Measurements from ENCODE around the gene LMTK3.

Gene LMTK3

DNA sequence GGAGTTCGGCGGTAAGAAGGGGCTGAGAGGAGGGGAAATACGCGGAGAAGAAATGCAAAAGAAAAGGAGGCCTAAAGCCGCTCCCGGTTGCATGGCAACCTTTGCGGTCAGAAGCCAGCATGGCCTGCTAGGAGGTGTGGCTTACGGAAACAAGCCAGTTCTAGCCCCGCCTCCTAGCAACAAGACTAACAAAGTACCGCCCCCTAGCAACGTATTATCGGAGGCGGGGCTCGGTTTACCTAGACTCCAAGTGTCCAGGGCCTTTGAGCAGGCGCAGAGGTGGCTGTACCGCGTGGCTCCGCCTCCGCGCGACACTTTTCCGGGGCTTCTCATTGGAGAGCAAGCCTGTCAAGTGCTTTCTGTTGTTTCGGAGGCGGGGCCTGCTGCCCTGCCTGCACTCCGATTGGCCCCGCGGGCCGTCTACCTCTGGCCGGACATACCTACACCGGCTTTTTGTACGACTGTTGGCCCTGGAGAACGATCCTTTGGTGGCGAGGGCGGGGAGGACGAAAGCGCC, 42.8 kb downstream of the LMTK3 start:
- H3K4me3 ChIP-seq (replicated peaks; ENCODE audit: low read depth, low read length), result peak overlapping the region; percentile 82
- peak; percentile 100 for DNase-seq (ENCODE audit: extremely low read depth, insufficient read length)
- no peaks in the 10 kb centered on the region for H3K27me3 ChIP-seq (replicated peaks; ENCODE audit: control insufficient read depth, insufficient read depth, low read length)
- TF ChIP-seq, protein P1, sequence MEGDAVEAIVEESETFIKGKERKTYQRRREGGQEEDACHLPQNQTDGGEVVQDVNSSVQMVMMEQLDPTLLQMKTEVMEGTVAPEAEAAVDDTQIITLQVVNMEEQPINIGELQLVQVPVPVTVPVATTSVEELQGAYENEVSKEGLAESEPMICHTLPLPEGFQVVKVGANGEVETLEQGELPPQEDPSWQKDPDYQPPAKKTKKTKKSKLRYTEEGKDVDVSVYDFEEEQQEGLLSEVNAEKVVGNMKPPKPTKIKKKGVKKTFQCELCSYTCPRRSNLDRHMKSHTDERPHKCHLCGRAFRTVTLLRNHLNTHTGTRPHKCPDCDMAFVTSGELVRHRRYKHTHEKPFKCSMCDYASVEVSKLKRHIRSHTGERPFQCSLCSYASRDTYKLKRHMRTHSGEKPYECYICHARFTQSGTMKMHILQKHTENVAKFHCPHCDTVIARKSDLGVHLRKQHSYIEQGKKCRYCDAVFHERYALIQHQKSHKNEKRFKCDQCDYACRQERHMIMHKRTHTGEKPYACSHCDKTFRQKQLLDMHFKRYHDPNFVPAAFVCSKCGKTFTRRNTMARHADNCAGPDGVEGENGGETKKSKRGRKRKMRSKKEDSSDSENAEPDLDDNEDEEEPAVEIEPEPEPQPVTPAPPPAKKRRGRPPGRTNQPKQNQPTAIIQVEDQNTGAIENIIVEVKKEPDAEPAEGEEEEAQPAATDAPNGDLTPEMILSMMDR (IDR thresholded peaks at IDR 0.05; ENCODE audit: insufficient read depth, low read length, poor library complexity, severe bottlenecking), result no peak
- H3K36me3 ChIP-seq (ENCODE audit: control insufficient read depth, insufficient read depth, low read length), result peaks cover 15% of the 10 kb centered on the region

DNA sequence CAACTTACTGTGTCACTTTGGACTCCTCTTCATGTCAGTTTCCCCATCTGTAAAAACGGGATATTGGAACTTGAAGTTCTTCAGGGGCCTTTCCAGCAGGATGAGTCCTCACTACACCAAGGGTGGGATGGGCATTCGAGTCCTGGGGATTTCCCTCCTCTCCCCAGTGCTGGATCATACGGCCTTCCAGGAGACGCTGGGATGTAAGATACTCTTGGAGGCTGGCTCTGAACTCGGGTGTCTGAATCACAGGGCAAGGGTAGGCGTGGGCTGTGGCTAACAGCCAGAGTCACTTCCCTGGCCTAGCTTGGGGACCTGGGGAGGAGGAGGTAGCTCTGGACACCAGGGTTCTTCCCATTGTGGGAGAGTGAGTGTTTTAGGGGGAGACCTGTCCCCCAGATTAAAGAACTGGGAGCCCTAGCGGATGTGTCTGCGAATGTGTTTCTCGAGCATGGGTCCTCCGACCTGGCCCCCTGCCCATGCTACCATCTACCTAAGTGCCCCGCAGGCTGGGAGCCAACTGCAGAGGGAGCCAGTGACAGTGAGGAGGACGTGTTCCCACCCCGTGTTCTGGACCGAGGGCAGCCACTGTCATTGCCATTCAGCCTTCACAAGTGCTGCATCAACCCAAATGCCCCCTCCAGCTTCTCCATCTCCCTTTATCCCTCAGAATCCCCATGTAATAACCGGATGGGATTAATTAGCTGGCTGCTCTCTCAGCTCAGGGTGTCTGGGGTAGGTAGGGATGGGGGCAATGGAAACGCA, 44.9 kb downstream of the LMTK3 start:
- Histone ChIP-seq H3K27me3 (replicated peaks; ENCODE audit: control insufficient read depth, insufficient read depth, low read length) (no peaks in the 10 kb centered on the region), H3K36me3 (ENCODE audit: control insufficient read depth, insufficient read depth, low read length) (peaks cover 12% of the 10 kb centered on the region), H3K4me3 (replicated peaks; ENCODE audit: low read depth, low read length) (no peak overlapping the region)
- no peak for DNase-seq (ENCODE audit: extremely low read depth, insufficient read length)
- TF ChIP-seq, protein P1 (IDR thresholded peaks at IDR 0.05; ENCODE audit: insufficient read depth, low read length, poor library complexity, severe bottlenecking), result no peak

DNA sequence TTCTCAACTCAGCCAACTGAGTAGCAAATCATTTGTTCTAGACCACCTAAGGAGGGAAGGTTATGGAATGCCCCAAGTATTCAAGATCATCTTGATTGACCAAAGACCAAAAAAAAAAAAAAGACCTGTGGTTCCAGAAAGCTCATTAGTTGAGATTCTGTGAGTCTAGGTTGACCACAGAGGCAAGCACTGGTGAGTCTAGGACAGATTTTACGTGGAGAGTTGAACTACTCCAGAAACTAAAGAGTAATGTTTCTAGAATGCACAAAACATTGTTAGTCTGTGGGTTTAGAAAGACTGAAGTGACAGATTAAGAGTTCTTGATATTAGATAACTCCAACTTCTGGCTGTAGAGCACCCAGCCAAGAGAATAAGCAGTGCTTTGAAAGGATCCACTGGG, 46.4 kb downstream of the LMTK3 start:
- Histone ChIP-seq H3K36me3 (ENCODE audit: control insufficient read depth, insufficient read depth, low read length) (peaks cover 4% of the 10 kb centered on the region), H3K4me3 (replicated peaks; ENCODE audit: low read depth, low read length) (no peak overlapping the region), H3K27me3 (replicated peaks; ENCODE audit: control insufficient read depth, insufficient read depth, low read length) (no peaks in the 10 kb centered on the region)
- TF ChIP-seq, protein P1 (IDR thresholded peaks at IDR 0.05; ENCODE audit: insufficient read depth, low read length, poor library complexity, severe bottlenecking), result no peak
- no peak for DNase-seq (ENCODE audit: extremely low read depth, insufficient read length)

DNA sequence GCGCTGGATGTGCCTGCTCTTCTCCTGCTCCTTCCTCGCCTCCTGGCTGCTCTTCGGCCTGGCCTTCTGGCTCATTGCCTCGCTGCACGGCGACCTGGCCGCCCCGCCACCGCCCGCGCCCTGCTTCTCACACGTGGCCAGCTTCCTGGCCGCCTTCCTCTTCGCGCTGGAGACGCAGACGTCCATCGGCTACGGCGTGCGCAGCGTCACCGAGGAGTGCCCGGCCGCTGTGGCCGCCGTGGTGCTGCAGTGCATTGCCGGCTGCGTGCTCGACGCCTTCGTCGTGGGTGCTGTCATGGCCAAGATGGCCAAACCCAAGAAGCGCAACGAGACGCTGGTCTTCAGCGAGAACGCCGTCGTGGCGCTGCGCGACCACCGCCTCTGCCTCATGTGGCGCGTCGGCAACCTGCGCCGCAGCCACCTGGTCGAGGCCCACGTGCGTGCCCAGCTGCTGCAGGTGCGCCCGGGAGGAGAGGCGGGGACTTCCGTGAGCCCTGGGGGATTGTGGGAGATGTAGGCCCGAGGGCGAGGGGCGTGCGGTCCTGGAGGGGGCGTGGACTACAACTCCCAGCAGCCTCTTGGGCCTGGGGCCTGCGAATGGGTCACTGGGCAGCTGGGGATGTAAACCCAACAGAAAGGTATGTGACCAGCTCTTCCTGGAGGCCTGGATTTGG, 49.5 kb downstream of the LMTK3 start:
- TF ChIP-seq, protein P1 (IDR thresholded peaks at IDR 0.05; ENCODE audit: insufficient read depth, low read length, poor library complexity, severe bottlenecking), result no peak
- Histone ChIP-seq H3K36me3 (ENCODE audit: control insufficient read depth, insufficient read depth, low read length) (peaks cover 4% of the 10 kb centered on the region), H3K4me3 (replicated peaks; ENCODE audit: low read depth, low read length) (no peak overlapping the region), H3K27me3 (replicated peaks; ENCODE audit: control insufficient read depth, insufficient read depth, low read length) (no peaks in the 10 kb centered on the region)
- peak; percentile 38 for DNase-seq (ENCODE audit: extremely low read depth, insufficient read length)

DNA sequence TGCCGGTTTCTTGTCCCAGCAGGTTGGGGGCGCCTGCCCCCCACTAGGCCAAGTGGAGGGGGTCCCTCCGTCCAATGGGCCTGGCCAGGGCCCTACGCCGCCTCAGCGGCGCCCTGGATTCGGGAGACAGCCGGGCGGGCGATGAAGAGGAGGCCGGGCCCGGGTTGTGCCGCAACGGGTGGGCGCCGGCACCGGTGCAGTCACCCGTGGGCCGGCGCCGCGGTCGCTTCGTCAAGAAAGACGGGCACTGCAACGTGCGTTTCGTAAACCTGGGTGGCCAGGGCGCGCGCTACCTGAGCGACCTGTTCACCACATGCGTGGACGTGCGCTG, 50.0 kb downstream of the LMTK3 start:
- no peak for DNase-seq (ENCODE audit: extremely low read depth, insufficient read length)
- Histone ChIP-seq H3K27me3 (replicated peaks; ENCODE audit: control insufficient read depth, insufficient read depth, low read length) (no peaks in the 10 kb centered on the region), H3K36me3 (ENCODE audit: control insufficient read depth, insufficient read depth, low read length) (peaks cover 7% of the 10 kb centered on the region), H3K4me3 (replicated peaks; ENCODE audit: low read depth, low read length) (no peak overlapping the region)
- TF ChIP-seq, protein P1 (IDR thresholded peaks at IDR 0.05; ENCODE audit: insufficient read depth, low read length, poor library complexity, severe bottlenecking), result no peak
